PFSK-1 (cell line): ENCODE measurements around the gene TPBG.

ENCODE experiments used
- FOXP2 ChIP-seq: optimal IDR thresholded peaks from 2 replicates; pipeline ENCODE3; 2011; ENCODE audit warnings: borderline replicate concordance, control low read depth, inconsistent platforms; ENCODE audit not compliant: insufficient read depth; ENCODE audit errors: extremely low read length, extremely low read depth
- POLR2AphosphoS5 ChIP-seq: IDR thresholded peaks from 2 replicates; pipeline ENCODE4 v1.6.1; 2012; ENCODE audit warnings: low read depth, mild to moderate bottlenecking, control low read depth, low read length, moderate library complexity
- SIN3A ChIP-seq: IDR thresholded peaks from 2 replicates; pipeline ENCODE4 v1.6.1; 2012; ENCODE audit warnings: mild to moderate bottlenecking, low read length, moderate library complexity, borderline replicate concordance; ENCODE audit not compliant: insufficient read depth
- TAF1 ChIP-seq: IDR thresholded peaks from 2 replicates; pipeline ENCODE4 v1.6.1; 2012; ENCODE audit warnings: low read length, control low read depth, borderline replicate concordance; ENCODE audit not compliant: insufficient read depth
- TF ChIP-seq, protein P1 (sequence below), 2 experiments: IDR thresholded peaks; 2 replicates each; pipeline versions ENCODE4 v1.6.1 to v1.8.0; 2011 to 2012; ENCODE audit warnings: low read depth in 2 of 2, low read length in 2 of 2, control low read depth in 1 of 2, inconsistent platforms in 1 of 2, mild to moderate bottlenecking in 1 of 2, moderate library complexity in 1 of 2; ENCODE audit not compliant: insufficient read depth in 1 of 2

TPBG gene

GRCh38 chr6:82381278-82381677 is 17.7 kb downstream of the TPBG start:
- no peak for TF ChIP-seq SIN3A
- TF ChIP-seq, protein P1, sequence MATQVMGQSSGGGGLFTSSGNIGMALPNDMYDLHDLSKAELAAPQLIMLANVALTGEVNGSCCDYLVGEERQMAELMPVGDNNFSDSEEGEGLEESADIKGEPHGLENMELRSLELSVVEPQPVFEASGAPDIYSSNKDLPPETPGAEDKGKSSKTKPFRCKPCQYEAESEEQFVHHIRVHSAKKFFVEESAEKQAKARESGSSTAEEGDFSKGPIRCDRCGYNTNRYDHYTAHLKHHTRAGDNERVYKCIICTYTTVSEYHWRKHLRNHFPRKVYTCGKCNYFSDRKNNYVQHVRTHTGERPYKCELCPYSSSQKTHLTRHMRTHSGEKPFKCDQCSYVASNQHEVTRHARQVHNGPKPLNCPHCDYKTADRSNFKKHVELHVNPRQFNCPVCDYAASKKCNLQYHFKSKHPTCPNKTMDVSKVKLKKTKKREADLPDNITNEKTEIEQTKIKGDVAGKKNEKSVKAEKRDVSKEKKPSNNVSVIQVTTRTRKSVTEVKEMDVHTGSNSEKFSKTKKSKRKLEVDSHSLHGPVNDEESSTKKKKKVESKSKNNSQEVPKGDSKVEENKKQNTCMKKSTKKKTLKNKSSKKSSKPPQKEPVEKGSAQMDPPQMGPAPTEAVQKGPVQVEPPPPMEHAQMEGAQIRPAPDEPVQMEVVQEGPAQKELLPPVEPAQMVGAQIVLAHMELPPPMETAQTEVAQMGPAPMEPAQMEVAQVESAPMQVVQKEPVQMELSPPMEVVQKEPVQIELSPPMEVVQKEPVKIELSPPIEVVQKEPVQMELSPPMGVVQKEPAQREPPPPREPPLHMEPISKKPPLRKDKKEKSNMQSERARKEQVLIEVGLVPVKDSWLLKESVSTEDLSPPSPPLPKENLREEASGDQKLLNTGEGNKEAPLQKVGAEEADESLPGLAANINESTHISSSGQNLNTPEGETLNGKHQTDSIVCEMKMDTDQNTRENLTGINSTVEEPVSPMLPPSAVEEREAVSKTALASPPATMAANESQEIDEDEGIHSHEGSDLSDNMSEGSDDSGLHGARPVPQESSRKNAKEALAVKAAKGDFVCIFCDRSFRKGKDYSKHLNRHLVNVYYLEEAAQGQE (IDR thresholded peaks at IDR 0.05; ENCODE audit: insufficient read depth in 1 of 2, low read depth in 2 of 2, low read length in 2 of 2) = no peak
- TF ChIP-seq FOXP2 = no peak
- no peak for TF ChIP-seq TAF1
- no peak for TF ChIP-seq POLR2AphosphoS5

DNA sequence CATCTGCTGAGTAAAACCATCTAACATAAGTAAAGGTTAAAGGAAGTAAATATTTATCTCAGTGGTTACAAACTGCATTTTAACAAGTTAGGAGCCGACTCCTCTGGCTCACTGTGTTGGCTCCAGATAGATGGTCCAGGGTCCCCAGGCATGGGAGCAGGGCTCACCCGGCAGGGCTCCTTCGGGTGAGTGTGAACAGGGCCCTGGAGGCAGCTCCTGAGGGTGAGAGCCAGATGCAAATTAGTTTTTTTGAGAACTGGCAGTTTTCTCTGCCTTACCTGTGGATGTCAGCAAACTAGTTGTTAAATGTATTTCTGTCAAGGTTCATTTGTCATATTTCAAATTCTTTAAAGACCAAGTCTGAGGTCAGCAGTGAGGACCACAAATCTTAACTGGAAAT is 21.5 kb downstream of the TPBG start:
- TF ChIP-seq TAF1 = no peak
- no peak for TF ChIP-seq POLR2AphosphoS5
- TF ChIP-seq, protein P1 (IDR thresholded peaks at IDR 0.05; ENCODE audit: insufficient read depth in 1 of 2, low read depth in 2 of 2, low read length in 2 of 2) = no peak
- no peak for TF ChIP-seq FOXP2
- TF ChIP-seq SIN3A = no peak

GRCh38 chr6:82385546-82385945 is 21.9 kb downstream of the TPBG start:
- TF ChIP-seq FOXP2 (no peak), SIN3A (no peak), TAF1 (no peak), POLR2AphosphoS5 (no peak)
- TF ChIP-seq, protein P1 (IDR thresholded peaks at IDR 0.05; ENCODE audit: insufficient read depth in 1 of 2, low read depth in 2 of 2, low read length in 2 of 2) = no peak

GRCh38 chr6:82385961-82386360 is 22.3 kb downstream of the TPBG start:
- no peak for TF ChIP-seq FOXP2
- TF ChIP-seq TAF1 = no peak
- TF ChIP-seq, protein P1 (IDR thresholded peaks at IDR 0.05; ENCODE audit: insufficient read depth in 1 of 2, low read depth in 2 of 2, low read length in 2 of 2) = no peak
- no peak for TF ChIP-seq SIN3A
- TF ChIP-seq POLR2AphosphoS5 = no peak
